Measurements from ENCODE around the gene HIPK1.
"Not testable (repeated sequence)": the region's sequence is repeated elsewhere in the genome, so short reads cannot be mapped to it uniquely, and the experiment has no call there.

HIPK1 gene

GRCh38 chr1:114011796-114012195 is 82.7 kb downstream of the HIPK1 start:
- no peak for DNase-seq (ENCODE audit: low read depth in 2 of 2)

- DNase-seq (ENCODE audit: low read depth in 2 of 2) = no peak
Measured at GRCh38 chr1:114015075-114015474, 86.0 kb downstream of the HIPK1 start.

GRCh38 chr1:114019724-114020123 is 90.6 kb downstream of the HIPK1 start:
- not testable (repeated sequence) for DNase-seq (ENCODE audit: low read depth in 2 of 2)

- no peak for DNase-seq (ENCODE audit: low read depth in 2 of 2)
Measured at GRCh38 chr1:114021665-114022099, 92.6 kb downstream of the HIPK1 start.

GRCh38 chr1:114022877-114023276 is 93.8 kb downstream of the HIPK1 start:
- no peak for DNase-seq (ENCODE audit: low read depth in 2 of 2)

- DNase-seq (ENCODE audit: low read depth in 2 of 2) = no peak
Measured at GRCh38 chr1:114023377-114023776, 94.3 kb downstream of the HIPK1 start.

GRCh38 chr1:114024049-114024448 is 94.9 kb downstream of the HIPK1 start:
- no peak for DNase-seq (ENCODE audit: low read depth in 2 of 2)

- DNase-seq (ENCODE audit: low read depth in 2 of 2) = no peak
Measured at GRCh38 chr1:114025609-114026401, 96.7 kb downstream of the HIPK1 start.

- no peak for DNase-seq (ENCODE audit: low read depth in 2 of 2)
Measured at GRCh38 chr1:114026797-114027196, 97.7 kb downstream of the HIPK1 start.

All from stimulated activated CD4-positive, alpha-beta T cell treated with anti-CD3 and anti-CD28 coated beads, Interleukin-15, amount 100 ng/mL, for 48 hours (primary cell).